CD8-positive, alpha-beta memory T cell (primary cell): Measurements from ENCODE around the gene CRISP3. TPM values are rescaled to one million over a fixed set of nuclear protein-coding genes. Genes with fewer than 3 reads are reported as not detected.
"Not testable (repeated sequence)": the region's sequence is repeated elsewhere in the genome, so short reads cannot be mapped to it uniquely, and the experiment has no call there.

Experiments used
- CTCF ChIA-PET: fragments of 350-600 bp; sonication (Branson Sonifier 250); formaldehyde crosslinking; loops from one replicate; lab custom pipeline; 2021; ENCODE audit warnings: antibody characterized with exemption; lab: Charles Lee
- POLR2A ChIA-PET: fragments of 350-600 bp; sonication (Branson Sonifier 250); formaldehyde crosslinking; loops from one replicate; lab custom pipeline; 2021; ENCODE audit warnings: antibody characterized with exemption; lab: Charles Lee
- DNase-seq, 5 donors: peaks; one replicate each; pipeline versions ENCODE4 v3.0.0 to v3.0.0-alpha.2; 2020 to 2022; ENCODE audit warnings: mixed read lengths in 1 of 5
- H3K27ac ChIP-seq: one replicate; pipeline ENCODE4 v1.7.0; 2013; ENCODE audit warnings: low read depth, mild to moderate bottlenecking, low read length, moderate library complexity
- H3K27me3 ChIP-seq: 2 replicates; pipeline ENCODE4 v1.7.0; 2013; ENCODE audit warnings: low read length, mild to moderate bottlenecking; ENCODE audit not compliant: insufficient read depth, poor library complexity, severe bottlenecking
- H3K36me3 ChIP-seq: 2 replicates; pipeline ENCODE4 v1.7.0; 2013; ENCODE audit warnings: mild to moderate bottlenecking, low read length, moderate library complexity; ENCODE audit not compliant: insufficient read depth
- H3K4me1 ChIP-seq: 2 replicates; pipeline ENCODE4 v1.7.0; 2013; ENCODE audit warnings: mild to moderate bottlenecking, low read length, moderate library complexity; ENCODE audit not compliant: insufficient read depth
- H3K4me3 ChIP-seq: 2 replicates; pipeline ENCODE4 v1.7.0; 2013; ENCODE audit warnings: mild to moderate bottlenecking, low read length
- H3K9me3 ChIP-seq: 2 replicates; pipeline ENCODE4 v1.7.0; 2013; ENCODE audit warnings: mild to moderate bottlenecking, low read length
- H3K27ac Mint-ChIP-seq, 8 donors: one replicate each; pipeline ENCODE4 v1.8.0; 2020 to 2021; ENCODE audit warnings: mixed read lengths in 8 of 8, mild to moderate bottlenecking in 6 of 8, inconsistent platforms in 3 of 8, moderate library complexity in 3 of 8
- H3K27me3 Mint-ChIP-seq, 2 donors: one replicate each; pipeline ENCODE4 v1.8.0; 2020 to 2021; ENCODE audit warnings: mixed read lengths in 2 of 2, mild to moderate bottlenecking in 1 of 2, moderate library complexity in 1 of 2
- H3K36me3 Mint-ChIP-seq, 3 donors: one replicate each; pipeline ENCODE4 v1.8.0; 2020 to 2021; ENCODE audit warnings: mixed read lengths in 3 of 3, inconsistent platforms in 1 of 3, mild to moderate bottlenecking in 1 of 3
- H3K4me1 Mint-ChIP-seq, 3 donors: one replicate each; pipeline ENCODE4 v1.8.0; 2020 to 2021; ENCODE audit warnings: mixed read lengths in 3 of 3, inconsistent platforms in 1 of 3, mild to moderate bottlenecking in 1 of 3
- H3K4me3 Mint-ChIP-seq, 7 donors: one replicate each; pipeline ENCODE4 v1.8.0; 2020 to 2021; ENCODE audit warnings: mixed read lengths in 7 of 7, mild to moderate bottlenecking in 6 of 7, moderate library complexity in 4 of 7, inconsistent platforms in 2 of 7
- H3K9me3 Mint-ChIP-seq, 5 donors: one replicate each; pipeline ENCODE4 v1.8.0; 2020 to 2022; ENCODE audit warnings: mixed read lengths in 5 of 5, mild to moderate bottlenecking in 3 of 5, moderate library complexity in 2 of 5, inconsistent platforms in 1 of 5
- polyA plus RNA-seq: library from polyadenylated mRNA; unstranded; fragments of 300-500 nt; fragmentation: Illumina TruSeq; gene quantifications from one replicate; pipeline ENCODE4 v1.2.3, GENCODE V29; 2021
- total RNA-seq, 2 experiments: library from RNA; stranded (reverse); gene quantifications; one replicate each; pipeline ENCODE4 v1.2.3, GENCODE V29; 2021

The CRISP3 gene
- total and polyA plus RNA-seq, 3 experiments from 2014 or later: not detected

GRCh38 chr6:49730251-49730650 lies 13.9 kb downstream of the CRISP3 start:
- no peaks in the 10 kb centered on the region for H3K9me3 ChIP-seq
- H3K27me3 Mint-ChIP-seq: no peaks in the 10 kb centered on the region
- H3K27ac Mint-ChIP-seq: no peak overlapping the region
- no peaks in the 10 kb centered on the region for H3K4me1 ChIP-seq
- no peaks in the 10 kb centered on the region for H3K27me3 ChIP-seq
- H3K27ac ChIP-seq: no peak overlapping the region
- H3K36me3 Mint-ChIP-seq: no peaks in the 10 kb centered on the region
- ChIA-PET POLR2A (no interaction called here), CTCF (no interaction called here)
- H3K4me3 Mint-ChIP-seq: no peak overlapping the region
- H3K9me3 Mint-ChIP-seq: peaks cover 0 to 15% (median 5%) of the 10 kb centered on the region in 5 donors
- DNase-seq: no peak
- H3K4me3 ChIP-seq: no peak overlapping the region
- no peaks in the 10 kb centered on the region for H3K36me3 ChIP-seq
- no peaks in the 10 kb centered on the region for H3K4me1 Mint-ChIP-seq

DNA sequence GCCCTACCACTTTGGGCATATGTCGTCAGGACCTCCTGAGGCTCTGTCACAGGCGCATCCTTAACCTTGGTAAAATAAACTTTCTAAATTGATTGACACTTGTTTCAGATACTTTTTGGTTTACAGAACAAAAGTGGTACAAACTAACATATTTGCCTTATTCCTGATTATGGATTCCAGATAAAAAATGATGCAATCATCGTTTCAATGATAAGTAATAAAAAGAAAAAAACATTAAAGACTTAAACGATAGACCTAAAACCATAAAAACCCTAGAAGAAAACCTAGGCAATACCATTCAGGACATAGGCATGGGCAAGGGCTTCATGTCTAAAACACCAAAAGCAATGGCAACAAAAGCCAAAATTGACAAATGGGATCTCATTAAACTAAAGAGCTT lies 20.3 kb downstream of the CRISP3 start:
- H3K27me3 Mint-ChIP-seq, H3K36me3 ChIP-seq, H3K4me1 Mint-ChIP-seq, H3K9me3 ChIP-seq, H3K36me3 Mint-ChIP-seq, H3K4me3 ChIP-seq, POLR2A ChIA-PET, H3K4me1 ChIP-seq, H3K27ac ChIP-seq, H3K4me3 Mint-ChIP-seq, H3K27ac Mint-ChIP-seq, CTCF ChIA-PET, DNase-seq, H3K27me3 ChIP-seq: not testable (repeated sequence)
- peaks cover 0 to 16% (median 5%) of the 10 kb centered on the region in 5 donors for H3K9me3 Mint-ChIP-seq

- DNase-seq: no peak
- POLR2A ChIA-PET: no interaction called here
- H3K27ac Mint-ChIP-seq: no peak overlapping the region
- no peaks in the 10 kb centered on the region for H3K36me3 Mint-ChIP-seq
- Histone ChIP-seq H3K4me1 (no peaks in the 10 kb centered on the region), H3K9me3 (no peaks in the 10 kb centered on the region), H3K27ac (no peak overlapping the region), H3K36me3 (no peaks in the 10 kb centered on the region), H3K27me3 (no peaks in the 10 kb centered on the region), H3K4me3 (no peak overlapping the region)
- H3K9me3 Mint-ChIP-seq: peaks cover 2 to 14% (median 5%) of the 10 kb centered on the region in 5 donors
- CTCF ChIA-PET: no interaction called here
- H3K4me3 Mint-ChIP-seq: no peak overlapping the region
- H3K27me3 Mint-ChIP-seq: no peaks in the 10 kb centered on the region
- no peaks in the 10 kb centered on the region for H3K4me1 Mint-ChIP-seq
These were observed 22.9 kb downstream of the CRISP3 start for GRCh38 chr6:49721297-49721696.

GRCh38 chr6:49720372-49720771 lies 23.8 kb downstream of the CRISP3 start:
- Mint-ChIP-seq H3K9me3 (peaks cover 1 to 14% (median 5%) of the 10 kb centered on the region in 5 donors), H3K27me3 (no peaks in the 10 kb centered on the region), H3K4me1 (no peaks in the 10 kb centered on the region), H3K36me3 (no peaks in the 10 kb centered on the region), H3K4me3 (no peak overlapping the region), H3K27ac (no peak overlapping the region)
- no peaks in the 10 kb centered on the region for H3K27me3 ChIP-seq
- H3K27ac ChIP-seq: no peak overlapping the region
- CTCF ChIA-PET: no interaction called here
- POLR2A ChIA-PET: no interaction called here
- no peaks in the 10 kb centered on the region for H3K9me3 ChIP-seq
- H3K4me1 ChIP-seq: no peaks in the 10 kb centered on the region
- no peaks in the 10 kb centered on the region for H3K36me3 ChIP-seq
- no peak overlapping the region for H3K4me3 ChIP-seq
- no peak for DNase-seq

- Mint-ChIP-seq H3K27ac (no peak within 1 kb of the TSS), H3K9me3 (peaks cover 0 to 16% (median 6%) of the 10 kb centered on the region in 5 donors), H3K4me1 (no peaks in the 10 kb centered on the region), H3K36me3 (no peaks in the 10 kb centered on the region), H3K4me3 (no peak within 1 kb of the TSS), H3K27me3 (no peaks in the 10 kb centered on the region)
- DNase-seq: no peak
- Histone ChIP-seq H3K4me1 (no peaks in the 10 kb centered on the region), H3K27me3 (no peaks in the 10 kb centered on the region), H3K9me3 (no peaks in the 10 kb centered on the region), H3K36me3 (no peaks in the 10 kb centered on the region), H3K27ac (no peak within 1 kb of the TSS), H3K4me3 (no peak within 1 kb of the TSS)
- POLR2A ChIA-PET: no interaction called here
- CTCF ChIA-PET: no interaction called here
These were observed 30.8 kb downstream of the CRISP3 start, which contains the start of gene CRISP2 for GRCh38 chr6:49713346-49713745. TSS of gene CRISP2 (minus strand) at chr6:49713543. CDS start at chr6:49709196, 4,347 bp downstream.

DNA sequence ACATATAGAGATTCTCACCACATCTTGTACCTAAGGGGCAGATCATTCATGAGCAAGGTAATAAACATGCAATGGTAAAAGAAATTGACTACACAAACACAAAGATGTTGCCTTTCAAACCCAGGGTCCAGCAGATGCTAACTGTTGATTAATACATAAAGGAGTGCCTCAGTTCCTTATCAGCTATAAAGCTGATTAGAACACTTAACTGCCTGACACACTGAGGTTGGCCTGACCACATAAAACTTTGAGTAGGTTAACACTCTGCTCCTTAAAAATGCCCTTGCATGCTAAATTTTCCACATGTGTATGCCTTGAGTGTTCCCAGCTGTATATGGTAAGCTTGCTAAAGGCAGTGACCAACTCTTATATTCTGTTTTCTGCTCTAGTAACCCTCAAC lies 45.7 kb downstream of the CRISP3 start:
- Histone ChIP-seq H3K36me3 (no peaks in the 10 kb centered on the region), H3K27ac (no peak overlapping the region), H3K9me3 (no peaks in the 10 kb centered on the region), H3K4me1 (no peaks in the 10 kb centered on the region), H3K27me3 (no peaks in the 10 kb centered on the region), H3K4me3 (no peak overlapping the region)
- Mint-ChIP-seq H3K4me1 (no peaks in the 10 kb centered on the region), H3K36me3 (no peaks in the 10 kb centered on the region), H3K4me3 (no peak overlapping the region), H3K9me3 (peaks cover 3 to 10% (median 4%) of the 10 kb centered on the region in 5 donors), H3K27ac (no peak overlapping the region), H3K27me3 (no peaks in the 10 kb centered on the region)
- DNase-seq: no peak
- ChIA-PET CTCF (no interaction called here), POLR2A (no interaction called here)

DNA sequence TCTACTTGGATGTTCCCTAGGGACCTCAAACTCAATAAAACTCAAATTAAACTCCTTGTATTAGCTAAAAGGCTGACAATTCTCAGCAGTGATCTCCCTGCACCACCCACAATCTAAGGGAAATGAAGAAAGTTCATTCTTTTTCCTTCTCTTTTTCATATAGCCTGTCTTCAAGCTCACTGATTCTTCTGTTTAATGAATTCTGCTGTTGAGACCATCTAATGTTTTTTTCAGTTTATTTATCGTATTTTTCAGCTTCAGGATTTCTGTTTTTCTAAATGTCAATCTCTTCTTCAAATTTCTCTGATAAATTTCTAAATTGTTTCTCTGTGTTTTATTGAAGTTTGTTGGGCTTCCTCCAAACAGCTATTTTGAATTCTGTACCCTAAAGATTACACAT lies 50.7 kb downstream of the CRISP3 start:
- POLR2A ChIA-PET: no interaction called here
- no peak overlapping the region for H3K4me3 Mint-ChIP-seq
- CTCF ChIA-PET: no interaction called here
- Histone ChIP-seq H3K4me3 (no peak overlapping the region), H3K27ac (no peak overlapping the region), H3K4me1 (no peaks in the 10 kb centered on the region), H3K9me3 (no peaks in the 10 kb centered on the region), H3K27me3 (no peaks in the 10 kb centered on the region), H3K36me3 (no peaks in the 10 kb centered on the region)
- H3K4me1 Mint-ChIP-seq: no peaks in the 10 kb centered on the region
- H3K27me3 Mint-ChIP-seq: no peaks in the 10 kb centered on the region
- DNase-seq: no peak
- H3K36me3 Mint-ChIP-seq: no peaks in the 10 kb centered on the region
- no peak overlapping the region for H3K27ac Mint-ChIP-seq
- H3K9me3 Mint-ChIP-seq: peaks cover 3 to 21% (median 8%) of the 10 kb centered on the region in 5 donors

- Mint-ChIP-seq H3K27ac (no peak overlapping the region), H3K4me3 (no peak overlapping the region), H3K4me1 (no peaks in the 10 kb centered on the region), H3K36me3 (no peaks in the 10 kb centered on the region), H3K9me3 (peaks cover 3 to 21% (median 6%) of the 10 kb centered on the region in 5 donors), H3K27me3 (no peaks in the 10 kb centered on the region)
- H3K27ac ChIP-seq: no peak overlapping the region
- no peaks in the 10 kb centered on the region for H3K36me3 ChIP-seq
- no peaks in the 10 kb centered on the region for H3K27me3 ChIP-seq
- CTCF ChIA-PET: no interaction called here
- POLR2A ChIA-PET: no interaction called here
- no peaks in the 10 kb centered on the region for H3K4me1 ChIP-seq
- H3K4me3 ChIP-seq: no peak overlapping the region
- no peak for DNase-seq
- H3K9me3 ChIP-seq: no peaks in the 10 kb centered on the region
These were observed 51.7 kb downstream of the CRISP3 start for GRCh38 chr6:49692534-49692933.
